ENCODE measurements around the gene KLHDC3. TPM values are rescaled to one million over a fixed set of nuclear protein-coding genes. Genes with fewer than 3 reads are reported as not detected.

Gene KLHDC3
- total and polyA plus RNA-seq, 2 of the 13 experiments (the other 11 are each of a cell fraction or from before 2014, with no cell fraction given) = 78.3 to 91.5 TPM

DNA sequence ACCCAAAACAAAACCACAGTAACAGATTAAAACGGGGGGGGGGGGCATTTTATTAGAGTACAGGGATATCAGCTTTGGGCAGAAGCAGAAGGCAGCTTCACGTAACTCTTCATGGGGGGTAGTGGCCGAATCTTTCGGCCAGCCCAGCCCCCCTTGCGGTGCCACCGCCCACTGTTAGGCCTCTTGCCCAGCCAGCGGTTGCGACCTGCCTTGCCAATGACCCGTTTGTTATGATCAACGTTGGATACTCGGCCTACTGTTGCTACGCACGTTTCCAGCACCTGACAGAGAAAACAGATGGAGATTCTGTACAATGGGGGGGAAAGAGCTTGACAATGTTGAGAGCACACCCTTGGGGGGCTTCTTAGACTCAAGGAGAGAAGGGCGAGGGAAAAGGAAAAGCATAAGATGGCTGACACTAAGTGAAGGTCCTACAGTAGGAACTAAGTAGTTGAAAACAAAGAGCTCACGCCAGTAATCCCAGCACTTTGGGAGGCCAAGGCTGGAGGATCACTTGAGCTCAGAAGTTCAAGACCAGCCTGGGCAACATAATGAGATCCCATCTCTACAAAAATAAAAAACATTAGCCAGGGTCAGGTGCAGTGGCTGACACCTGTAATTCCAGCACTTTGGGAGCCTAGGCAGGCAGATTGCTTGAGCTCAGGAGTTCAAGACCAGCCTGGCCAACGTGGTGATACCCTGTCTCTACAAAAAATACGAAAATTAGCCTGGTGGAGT lies 40.3 kb downstream of the KLHDC3 start (continued):
- no peak for TF ChIP-seq ZNF558 (CRISPR knock-in tag; IDR thresholded peaks at IDR 0.05; ENCODE audit: borderline replicate concordance)
- TF ChIP-seq, protein P1, sequence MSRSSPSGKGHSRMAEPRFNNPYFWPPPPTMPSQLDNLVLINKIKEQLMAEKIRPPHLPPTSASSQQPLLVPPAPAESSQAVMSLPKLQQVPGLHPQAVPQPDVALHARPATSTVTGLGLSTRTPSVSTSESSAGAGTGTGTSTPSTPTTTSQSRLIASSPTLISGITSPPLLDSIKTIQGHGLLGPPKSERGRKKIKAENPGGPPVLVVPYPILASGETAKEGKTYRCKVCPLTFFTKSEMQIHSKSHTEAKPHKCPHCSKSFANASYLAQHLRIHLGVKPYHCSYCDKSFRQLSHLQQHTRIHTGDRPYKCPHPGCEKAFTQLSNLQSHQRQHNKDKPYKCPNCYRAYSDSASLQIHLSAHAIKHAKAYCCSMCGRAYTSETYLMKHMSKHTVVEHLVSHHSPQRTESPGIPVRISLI (CRISPR knock-in tag; IDR thresholded peaks at IDR 0.05; ENCODE audit: borderline replicate concordance) = no peak

GRCh38 chr6:43055966-43056365 lies 41.9 kb downstream of the KLHDC3 start:
- H3K27me3 ChIP-seq (ENCODE audit: control insufficient read depth in 1 of 2, insufficient read depth in 2 of 2, low read length in 2 of 2) = no peaks in the 10 kb centered on the region; a peak in 1 of 5 replicates
- TF ChIP-seq HNF4G (IDR thresholded peaks at IDR 0.05; ENCODE audit: borderline replicate concordance, low read depth, low read length) = no peak
- TF ChIP-seq HNF4G (CRISPR knock-in tag; IDR thresholded peaks at IDR 0.05; ENCODE audit: borderline replicate concordance, low read depth) = no peak
- TF ChIP-seq ZNF598 (CRISPR knock-in tag; IDR thresholded peaks at IDR 0.05; ENCODE audit: borderline replicate concordance) = no peak
- TF ChIP-seq, protein P2, sequence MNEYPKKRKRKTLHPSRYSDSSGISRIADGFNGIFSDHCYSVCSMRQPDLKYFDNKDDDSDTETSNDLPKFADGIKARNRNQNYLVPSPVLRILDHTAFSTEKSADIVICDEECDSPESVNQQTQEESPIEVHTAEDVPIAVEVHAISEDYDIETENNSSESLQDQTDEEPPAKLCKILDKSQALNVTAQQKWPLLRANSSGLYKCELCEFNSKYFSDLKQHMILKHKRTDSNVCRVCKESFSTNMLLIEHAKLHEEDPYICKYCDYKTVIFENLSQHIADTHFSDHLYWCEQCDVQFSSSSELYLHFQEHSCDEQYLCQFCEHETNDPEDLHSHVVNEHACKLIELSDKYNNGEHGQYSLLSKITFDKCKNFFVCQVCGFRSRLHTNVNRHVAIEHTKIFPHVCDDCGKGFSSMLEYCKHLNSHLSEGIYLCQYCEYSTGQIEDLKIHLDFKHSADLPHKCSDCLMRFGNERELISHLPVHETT (CRISPR knock-in tag; conservative IDR thresholded peaks at IDR 0.05) = no peak
- no peak for TF ChIP-seq NCOR1 (IDR thresholded peaks at IDR 0.05; ENCODE audit: borderline replicate concordance, low read length)
- TF ChIP-seq KLF11 (CRISPR knock-in tag; IDR thresholded peaks at IDR 0.05) = no peak
- TF ChIP-seq ZBTB25 (CRISPR knock-in tag; IDR thresholded peaks at IDR 0.05) = no peak
- TF ChIP-seq, protein P3, sequence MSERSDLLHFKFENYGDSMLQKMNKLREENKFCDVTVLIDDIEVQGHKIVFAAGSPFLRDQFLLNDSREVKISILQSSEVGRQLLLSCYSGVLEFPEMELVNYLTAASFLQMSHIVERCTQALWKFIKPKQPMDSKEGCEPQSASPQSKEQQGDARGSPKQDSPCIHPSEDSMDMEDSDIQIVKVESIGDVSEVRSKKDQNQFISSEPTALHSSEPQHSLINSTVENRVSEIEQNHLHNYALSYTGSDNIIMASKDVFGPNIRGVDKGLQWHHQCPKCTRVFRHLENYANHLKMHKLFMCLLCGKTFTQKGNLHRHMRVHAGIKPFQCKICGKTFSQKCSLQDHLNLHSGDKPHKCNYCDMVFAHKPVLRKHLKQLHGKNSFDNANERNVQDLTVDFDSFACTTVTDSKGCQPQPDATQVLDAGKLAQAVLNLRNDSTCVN (CRISPR knock-in tag; IDR thresholded peaks at IDR 0.05; ENCODE audit: borderline replicate concordance) = no peak
- DNase-seq (ENCODE audit: low spot score) (no peak), FAIRE-seq (no peak), ATAC-seq (no peak)
- H3K9me3 ChIP-seq (ENCODE audit: low read length) = no peaks in the 10 kb centered on the region
- CTCF ChIA-PET (ENCODE audit: low intra/inter-chr PET ratio, low total read pairs) = no interaction called here
- no peaks in the 10 kb centered on the region for H4K20me1 ChIP-seq (ENCODE audit: insufficient read depth, low read length)
- intact Hi-C loops (cut with micrococcal nuclease; ENCODE audit: unreplicated experiment) = no loop called here
- H3K4me1 ChIP-seq (ENCODE audit: insufficient read depth, low read length) = peaks cover 48% of the 10 kb centered on the region
- no peak overlapping the region for H3K9ac ChIP-seq (ENCODE audit: insufficient read depth, low read depth, low read length)
- BruUV-seq (replicated peaks) = no TSS peak
- H3K36me3 ChIP-seq (replicated peaks in 1 of 2; ENCODE audit: control insufficient read depth in 1 of 2, insufficient read depth in 2 of 2, low read length in 2 of 2) = peaks cover 2 to 26% of the 10 kb centered on the region in 2 experiments; a peak in 4 of 5 replicates
- peaks cover 48% of the 10 kb centered on the region for H3K79me2 ChIP-seq (ENCODE audit: insufficient read depth, low read length)
- in situ Hi-C loops (cut with HindIII; ENCODE audit: extremely low pct_ligation_motif_present, low pct_unique_long_range_greater_than_20kb) = no loop called here
- H3K27ac ChIP-seq (ENCODE audit: extremely low read length, insufficient read depth, low read length) = no peak overlapping the region
- no peak overlapping the region for H3K4me2 ChIP-seq (ENCODE audit: low read depth, low read length)
- no peak overlapping the region for H2AFZ ChIP-seq (ENCODE audit: low read length)
- 97% methylated on average over 8 of the region's 8 CpGs for WGBS (ENCODE audit: low lambda C conversion rate)
- no peak overlapping the region for H3K4me3 ChIP-seq (replicated peaks in 1 of 3; ENCODE audit: insufficient read depth in 1 of 3, low read depth in 2 of 3, low read length in 3 of 3)
- POLR2A ChIA-PET = interaction anchor here (0.9 to 1.9 kb wide), 4 partner anchors 8 to 127 kb away, joined by 3 to 7 read pairs (median 3); partner anchors contain the start of genes CNPY3, PEX6 and PPP2R5D
